ENCODE data around the gene DSEL.

DNA sequence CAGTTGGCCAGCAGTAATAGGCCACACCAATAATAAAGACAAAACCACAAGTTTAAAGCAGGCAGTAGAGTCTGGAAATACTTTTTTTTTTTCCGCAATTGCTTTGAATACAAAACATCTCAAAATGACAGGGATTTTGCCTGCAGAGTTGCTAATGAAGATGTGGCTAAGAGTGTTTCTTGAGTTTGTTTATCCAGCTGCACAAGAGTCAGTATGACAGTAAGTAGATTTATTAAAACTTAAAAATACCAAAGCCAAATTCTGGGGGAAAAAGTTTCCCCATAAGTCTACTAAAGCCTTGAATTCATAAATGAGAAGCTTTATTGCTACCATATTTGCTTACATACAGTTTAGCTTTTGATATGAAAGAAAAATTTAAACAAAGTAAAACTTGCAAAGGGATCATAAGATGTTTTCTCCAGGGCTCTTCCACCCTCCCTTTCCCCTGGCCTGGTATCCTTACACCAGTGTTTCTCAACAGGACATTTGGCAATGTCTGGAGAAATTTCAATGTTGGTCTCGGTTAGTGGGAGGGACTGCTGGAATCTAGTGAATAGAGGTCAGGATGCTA lies 3.9 kb upstream of the DSEL start:
- TF ChIP-seq, protein P1, sequence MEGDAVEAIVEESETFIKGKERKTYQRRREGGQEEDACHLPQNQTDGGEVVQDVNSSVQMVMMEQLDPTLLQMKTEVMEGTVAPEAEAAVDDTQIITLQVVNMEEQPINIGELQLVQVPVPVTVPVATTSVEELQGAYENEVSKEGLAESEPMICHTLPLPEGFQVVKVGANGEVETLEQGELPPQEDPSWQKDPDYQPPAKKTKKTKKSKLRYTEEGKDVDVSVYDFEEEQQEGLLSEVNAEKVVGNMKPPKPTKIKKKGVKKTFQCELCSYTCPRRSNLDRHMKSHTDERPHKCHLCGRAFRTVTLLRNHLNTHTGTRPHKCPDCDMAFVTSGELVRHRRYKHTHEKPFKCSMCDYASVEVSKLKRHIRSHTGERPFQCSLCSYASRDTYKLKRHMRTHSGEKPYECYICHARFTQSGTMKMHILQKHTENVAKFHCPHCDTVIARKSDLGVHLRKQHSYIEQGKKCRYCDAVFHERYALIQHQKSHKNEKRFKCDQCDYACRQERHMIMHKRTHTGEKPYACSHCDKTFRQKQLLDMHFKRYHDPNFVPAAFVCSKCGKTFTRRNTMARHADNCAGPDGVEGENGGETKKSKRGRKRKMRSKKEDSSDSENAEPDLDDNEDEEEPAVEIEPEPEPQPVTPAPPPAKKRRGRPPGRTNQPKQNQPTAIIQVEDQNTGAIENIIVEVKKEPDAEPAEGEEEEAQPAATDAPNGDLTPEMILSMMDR (IDR thresholded peaks at IDR 0.05): no peak
- no peak for TF ChIP-seq POLR2A (IDR thresholded peaks at IDR 0.05)
